ENCODE measurements around the gene SGCA.

DNA sequence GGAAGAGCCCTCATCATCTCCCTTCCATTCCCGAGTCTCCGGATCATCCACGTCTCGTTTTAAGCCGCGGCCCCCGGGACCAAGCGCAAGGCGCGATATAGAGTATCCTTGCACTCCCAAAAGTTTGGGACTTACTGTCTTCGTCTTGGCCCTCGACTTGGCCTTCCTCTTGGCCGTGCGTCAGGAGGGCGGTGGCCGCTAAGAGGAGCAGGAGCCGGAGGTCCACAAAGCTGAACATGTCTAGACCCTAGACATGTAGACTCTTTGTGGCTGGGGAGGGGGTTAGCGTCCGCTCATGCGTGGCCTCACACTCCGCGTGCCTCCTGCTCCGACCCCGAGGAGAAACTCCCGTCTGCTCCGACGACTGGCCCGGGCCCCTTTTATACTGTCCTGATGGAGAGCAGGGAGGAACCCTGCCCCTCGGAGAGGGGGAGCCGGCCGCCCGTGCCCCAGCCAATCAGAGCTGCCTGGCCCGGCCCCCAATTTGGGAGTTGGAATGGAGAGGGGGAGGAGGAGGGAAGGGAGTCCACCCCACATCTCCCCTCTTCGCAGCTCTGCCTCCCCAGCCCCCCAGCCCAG, 35.6 kb downstream of the SGCA start, which contains the start of gene COL1A1:
- TF ChIP-seq SPI1 (IDR thresholded peaks at IDR 0.05; ENCODE audit: low read depth, low read length) (no peak), POLR2A (IDR thresholded peaks at IDR 0.05; ENCODE audit: low read depth, low read length) (no peak), POLR2AphosphoS5 (IDR thresholded peaks at IDR 0.05; ENCODE audit: low read depth, low read length) (no peak), TAF1 (IDR thresholded peaks at IDR 0.05; ENCODE audit: low read depth, low read length) (no peak), POU2F2 (IDR thresholded peaks at IDR 0.05; ENCODE audit: low read depth, low read length) (no peak), PAX5 (IDR thresholded peaks at IDR 0.05; ENCODE audit: insufficient read depth, low read length, severe bottlenecking) (no peak)
